A549 (cell line): ENCODE results near the gene BCL2L12. TPM values are rescaled to one million over a fixed set of nuclear protein-coding genes. Genes with fewer than 3 reads are reported as not detected.

Experiments
- ATAC-seq, 2 experiments: fragments of 200-7000 bp in 1 of 2; fragments of >200 bp in 1 of 2; cut with Nextera tagmentation in 1 of 2; cut with Tn5 transposase in 1 of 2; 3 replicates each; pipeline versions ENCODE4 v1.8.0 to v1.9.1; 2018 to 2020; ENCODE audit warnings: mild to moderate bottlenecking in 1 of 2, moderate library complexity in 1 of 2
- CTCF ChIA-PET: fragments of 300-600 bp; sonication (Branson Sonifier 250); formaldehyde crosslinking; extraction: SDS; loops from one replicate; lab custom pipeline; 2021; ENCODE audit warnings: antibody characterized with exemption, inconsistent platforms; lab: Yijun Ruan, JAX
- POLR2A ChIA-PET: fragments of 350-600 bp; formaldehyde crosslinking; extraction: SDS; loops from one replicate; lab custom pipeline; 2021; ENCODE audit warnings: antibody characterized with exemption, inconsistent platforms; lab: Yijun Ruan, JAX
- DNase-seq, 2 experiments: peaks; one replicate each; pipeline versions ENCODE4 v3.0.0 to v3.0.0-alpha.2; 2011 to 2016; ENCODE audit warnings: low read depth in 1 of 2, low spot score in 1 of 2
- FAIRE-seq: peaks from 2 replicates; lab custom pipeline; 2011; peaks lifted over from hg19 to GRCh38; lab: Jason Lieb, UNC
- H3K27ac ChIP-seq, 2 experiments: fragments of >200 bp; sonication (Bioruptor Twin); formaldehyde crosslinking; 3 replicates each; pipeline ENCODE4 v1.5.1; 2016 to 2017
- H3K4me1 ChIP-seq: fragments of >200 bp; sonication (Bioruptor Twin); formaldehyde crosslinking; 3 replicates; pipeline ENCODE4 v1.6.1; 2016
- H3K4me2 ChIP-seq: fragments of >200 bp; sonication (Bioruptor Twin); formaldehyde crosslinking; 3 replicates; pipeline ENCODE4 v1.6.1; 2016
- H3K4me3 ChIP-seq: fragments of >200 bp; sonication (Bioruptor Twin); formaldehyde crosslinking; 3 replicates; pipeline ENCODE4 v1.5.1; 2016
- H3K9me3 ChIP-seq: fragments of >200 bp; sonication (Bioruptor Twin); formaldehyde crosslinking; 3 replicates; pipeline ENCODE4 v1.6.1; 2016
- CBX2 ChIP-seq: fragments of 200-600 bp; sonication (generic); IDR thresholded peaks from 2 replicates; pipeline ENCODE4 v1.6.1; 2016; ENCODE audit warnings: low read depth, mild to moderate bottlenecking, borderline replicate concordance
- EHF ChIP-seq: fragments of 250-450 bp; sonication (Bioruptor Pico); IDR thresholded peaks from 2 replicates; pipeline ENCODE4 v1.5.0; 2020; ENCODE audit warnings: mild to moderate bottlenecking
- EHMT2 ChIP-seq: fragments of 200-600 bp; sonication (generic); IDR thresholded peaks from 2 replicates; pipeline ENCODE4 v1.6.1; 2016; ENCODE audit warnings: antibody characterized with exemption, low read depth, mild to moderate bottlenecking, moderate library complexity
- EP300 ChIP-seq, 2 experiments: fragments of >200 bp; sonication (Bioruptor Twin); formaldehyde crosslinking; IDR thresholded peaks; 2 replicates in 1 of 2; 3 replicates in 1 of 2; pipeline ENCODE4 v1.6.1; 2016 to 2017
- FOSB ChIP-seq: fragments of 250-450 bp; sonication (Bioruptor Pico); IDR thresholded peaks from 2 replicates; pipeline ENCODE4 v1.5.0; 2020; ENCODE audit warnings: mild to moderate bottlenecking, moderate library complexity
- FOXS1 ChIP-seq: fragments of 250-450 bp; sonication (Bioruptor Pico); IDR thresholded peaks from 2 replicates; pipeline ENCODE4 v1.5.0; 2020; ENCODE audit warnings: mild to moderate bottlenecking, moderate library complexity
- HOXA7 ChIP-seq: fragments of 250-450 bp; sonication (Bioruptor Pico); IDR thresholded peaks from 2 replicates; pipeline ENCODE4 v1.5.0; 2020; ENCODE audit warnings: mild to moderate bottlenecking, moderate library complexity
- JUNB ChIP-seq: fragments of >200 bp; sonication (Bioruptor Twin); formaldehyde crosslinking; IDR thresholded peaks from 2 replicates; pipeline ENCODE4 v1.6.1; 2016
- KDM1A ChIP-seq: fragments of 200-600 bp; sonication (generic); IDR thresholded peaks from 2 replicates; pipeline ENCODE4 v1.6.1; 2016; ENCODE audit warnings: low read depth, mild to moderate bottlenecking
- KDM5A ChIP-seq: fragments of 200-600 bp; sonication (generic); IDR thresholded peaks from 2 replicates; pipeline ENCODE4 v1.6.1; 2016; ENCODE audit warnings: antibody characterized with exemption, mild to moderate bottlenecking
- MYC ChIP-seq: IDR thresholded peaks from 2 replicates; pipeline ENCODE4 v1.6.1; 2012; ENCODE audit warnings: mild to moderate bottlenecking, inconsistent platforms, low read length, improper control_type of control experiment, borderline replicate concordance
- NPAS2 ChIP-seq: fragments of 250-450 bp; sonication (Bioruptor Pico); IDR thresholded peaks from 2 replicates; pipeline ENCODE4 v1.8.0; 2022; ENCODE audit warnings: mild to moderate bottlenecking, moderate library complexity, borderline replicate concordance
- NR3C1 ChIP-seq: fragments of >200 bp; sonication (Bioruptor Twin); formaldehyde crosslinking; IDR thresholded peaks from 3 replicates; pipeline ENCODE4 v1.6.1; 2017
- PHF8 ChIP-seq: fragments of 200-600 bp; sonication (generic); IDR thresholded peaks from 2 replicates; pipeline ENCODE4 v1.6.1; 2016; ENCODE audit warnings: low read depth, mild to moderate bottlenecking, antibody characterized with exemption, moderate library complexity, borderline replicate concordance
- POLR2A ChIP-seq: IDR thresholded peaks from 2 replicates; pipeline ENCODE4 v1.6.1; 2012; ENCODE audit warnings: mild to moderate bottlenecking, low read length
- POLR2AphosphoS2 ChIP-seq: conservative IDR thresholded peaks from 2 replicates; pipeline ENCODE4 v1.6.1; 2012; ENCODE audit warnings: low read length, improper control_type of control experiment, inconsistent platforms
- RAD21 ChIP-seq, 2 experiments: fragments of >200 bp in 1 of 2; sonication (Bioruptor Twin) in 1 of 2; formaldehyde crosslinking in 1 of 2; IDR thresholded peaks in 1 of 2; conservative IDR thresholded peaks in 1 of 2; 2 replicates in 1 of 2; 3 replicates in 1 of 2; pipeline ENCODE4 v1.6.1; 2012 to 2018; ENCODE audit warnings: inconsistent platforms in 1 of 2
- RARB ChIP-seq: fragments of 250-450 bp; sonication (Bioruptor Pico); IDR thresholded peaks from 2 replicates; pipeline ENCODE4 v1.8.0; 2021; ENCODE audit warnings: mild to moderate bottlenecking, moderate library complexity
- RNF2 ChIP-seq: fragments of 200-600 bp; sonication (generic); IDR thresholded peaks from 2 replicates; pipeline ENCODE4 v1.6.1; 2016; ENCODE audit warnings: low read depth, mild to moderate bottlenecking, antibody characterized with exemption, moderate library complexity, borderline replicate concordance
- TFCP2L1 ChIP-seq: fragments of 250-450 bp; sonication (Bioruptor Pico); IDR thresholded peaks from 2 replicates; pipeline ENCODE4 v1.5.0; 2021; ENCODE audit warnings: mild to moderate bottlenecking
- TP53 ChIP-seq: fragments of 250-450 bp; sonication (Bioruptor Pico); IDR thresholded peaks from 2 replicates; pipeline ENCODE4 v1.5.0; 2021; ENCODE audit warnings: mild to moderate bottlenecking, moderate library complexity
- ZNF302 ChIP-seq: fragments of 250-450 bp; sonication (Bioruptor Pico); IDR thresholded peaks from 2 replicates; pipeline ENCODE4 v1.9.0; 2021; ENCODE audit warnings: inconsistent platforms, mild to moderate bottlenecking, moderate library complexity
- WGBS: methylation state at CpG from one replicate; pipeline ENCODE4 v1.1.6; 2017; ENCODE audit errors: missing lambda C conversion rate; 5-methylcytosine and 5-hydroxymethylcytosine counted together
- polyA plus RNA-seq, 4 experiments: library from polyadenylated mRNA; depleted of rRNA in 3 of 4; stranded (reverse); fragments of >200 nt; fragmentation: RNase III in 1 of 4; extraction: RNeasy Plus Mini Kit Qiagen cat#74134 plus additional on column Dnase treatment in 1 of 4; gene quantifications; 2 replicates in 3 of 4; 3 replicates in 1 of 4; pipeline ENCODE4 v1.2.3, GENCODE V29; 2011 to 2017
- TF ChIP-seq, protein P1 (sequence below): fragments of 450-650 bp; IDR thresholded peaks from 2 replicates; pipeline ENCODE4 v1.6.1; 2014; ENCODE audit warnings: antibody characterized with exemption
- TF ChIP-seq, protein P2 (sequence below): IDR thresholded peaks from 2 replicates; pipeline ENCODE4 v1.6.1; 2012
- TF ChIP-seq, protein P3 (sequence below): fragments of 200-600 bp; sonication (generic); IDR thresholded peaks from 2 replicates; pipeline ENCODE4 v1.6.1; 2016; ENCODE audit warnings: antibody characterized with exemption, mild to moderate bottlenecking, moderate library complexity

Gene BCL2L12
- polyA plus RNA-seq, 2 of the 4 experiments (the other 2 are of a cell fraction), result 26.6 to 53.0 TPM

DNA sequence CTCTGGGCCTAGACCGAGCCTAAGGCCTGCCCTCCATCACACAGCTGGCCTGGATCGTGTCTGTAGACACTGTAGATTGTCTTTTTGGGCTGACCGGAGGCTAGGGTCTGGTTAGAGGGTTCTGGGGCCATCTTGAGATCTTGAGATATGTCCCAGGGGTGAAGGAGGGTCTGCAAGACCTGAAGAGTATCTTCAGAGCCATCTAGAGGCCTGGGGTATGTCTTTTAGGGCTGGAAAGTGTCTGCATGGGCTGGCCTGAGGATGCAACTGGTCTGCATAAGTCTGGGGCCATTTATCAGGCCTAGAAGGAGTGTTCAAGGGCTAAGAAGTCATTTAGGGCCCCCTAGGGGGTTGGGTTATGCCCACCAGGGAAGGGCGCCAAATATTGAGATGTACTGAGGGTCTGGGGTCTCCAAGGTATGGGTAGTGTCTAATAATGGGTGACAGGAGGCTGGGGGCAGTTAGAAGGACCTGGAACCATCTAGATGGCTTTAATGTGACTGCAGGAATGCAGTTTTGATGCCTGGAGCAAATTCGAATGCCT lies 23.2 kb upstream of the BCL2L12 start:
- POLR2A ChIA-PET, result interaction anchor here (0.6 to 3.9 kb wide), 16 partner anchors 8 to 208 kb away, joined by 3 to 45 read pairs (median 6); partner anchors contain the start of genes ALDH16A1, BCL2L12, IRF3 and NOSIP
- peak overlapping the region; percentile 94 to 97 for H3K27ac ChIP-seq
- H3K4me1 ChIP-seq, result peaks cover 36% of the 10 kb centered on the region
- TF ChIP-seq FOSB (CRISPR knock-in tag), result 0 out of 2 replicates have a peak, but pooled peaks have one; percentile 38
- TF ChIP-seq KDM5A, result no peak
- 0 out of 2 replicates have a peak, but pooled peaks have one; percentile 22 for TF ChIP-seq PHF8
- TF ChIP-seq TP53 (CRISPR knock-in tag), result no peak
- 0 out of 2 replicates have a peak, but pooled peaks have one; percentile 34 for TF ChIP-seq HOXA7
- TF ChIP-seq NPAS2 (CRISPR knock-in tag), result no peak
- TF ChIP-seq, all 56 proteins: peak for 3
- no peak for ATAC-seq
- whole genome bisulfite sequencing, result 6% methylated on average over 4 of the region's 5 CpGs
- Histone ChIP-seq H3K4me3 (peak overlapping the region; percentile 94), H3K9me3 (no peaks in the 10 kb centered on the region), H3K4me2 (peak overlapping the region; percentile 98)
- no peak for FAIRE-seq
- CTCF ChIA-PET, result interaction anchor here (0.6 to 12.4 kb wide), 7 partner anchors 17 to 139 kb away, joined by 3 to 134 read pairs (median 7); partner anchors contain the start of genes BCL2L12 and IRF3
- no peak for DNase-seq

DNA sequence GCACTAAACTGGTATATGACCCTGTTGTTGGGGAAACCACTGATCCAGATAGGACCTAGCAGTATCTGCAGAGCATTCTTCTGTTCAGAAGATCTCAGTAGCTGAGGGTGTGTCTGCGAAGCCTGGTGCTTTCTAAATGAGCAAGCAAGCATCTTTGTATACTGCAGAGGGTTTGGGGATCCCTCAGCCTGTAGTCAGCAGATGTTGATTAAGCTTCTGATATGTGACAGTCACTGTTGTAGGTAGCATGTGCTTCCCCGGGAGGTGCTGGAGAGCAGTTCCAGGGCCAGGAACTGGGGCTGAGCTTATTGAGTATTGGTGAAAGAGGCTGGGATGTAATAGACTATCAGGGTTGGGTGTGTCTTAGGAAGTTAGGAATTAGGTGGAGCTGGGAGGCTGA lies 22.3 kb upstream of the BCL2L12 start:
- POLR2A ChIA-PET, result interaction anchor here (1.2 to 3.9 kb wide), 3 partner anchors 21 to 63 kb away, joined by 4 to 30 read pairs (median 19); partner anchors contain the start of genes BCL2L12, IRF3, NOSIP and PRRG2
- Histone ChIP-seq H3K4me3 (peak overlapping the region; percentile 94), H3K27ac (0 out of 6 replicates have a peak overlapping the region, but pooled peaks of 1 of the 2 experiments have one; percentile 3), H3K9me3 (no peaks in the 10 kb centered on the region), H3K4me2 (peak overlapping the region; percentile 98), H3K4me1 (peaks cover 28% of the 10 kb centered on the region)
- no peak for TF ChIP-seq POLR2A
- TF ChIP-seq FOXS1, result no peak
- no peak for TF ChIP-seq NR3C1
- no peak for TF ChIP-seq TFCP2L1 (CRISPR knock-in tag)
- no peak for TF ChIP-seq KDM1A
- TF ChIP-seq, protein P1, sequence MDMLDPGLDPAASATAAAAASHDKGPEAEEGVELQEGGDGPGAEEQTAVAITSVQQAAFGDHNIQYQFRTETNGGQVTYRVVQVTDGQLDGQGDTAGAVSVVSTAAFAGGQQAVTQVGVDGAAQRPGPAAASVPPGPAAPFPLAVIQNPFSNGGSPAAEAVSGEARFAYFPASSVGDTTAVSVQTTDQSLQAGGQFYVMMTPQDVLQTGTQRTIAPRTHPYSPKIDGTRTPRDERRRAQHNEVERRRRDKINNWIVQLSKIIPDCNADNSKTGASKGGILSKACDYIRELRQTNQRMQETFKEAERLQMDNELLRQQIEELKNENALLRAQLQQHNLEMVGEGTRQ, result no peak
- TF ChIP-seq PHF8, result no peak
- TF ChIP-seq CBX2, result no peak
- no peak for TF ChIP-seq RAD21 (conservative IDR thresholded peaks at IDR 0.05 in 1 of 2, IDR thresholded peaks at IDR 0.05 in 1 of 2)
- no peak for TF ChIP-seq ZNF302 (CRISPR knock-in tag)
- no peak for TF ChIP-seq EHF (CRISPR knock-in tag)
- TF ChIP-seq, protein P2, sequence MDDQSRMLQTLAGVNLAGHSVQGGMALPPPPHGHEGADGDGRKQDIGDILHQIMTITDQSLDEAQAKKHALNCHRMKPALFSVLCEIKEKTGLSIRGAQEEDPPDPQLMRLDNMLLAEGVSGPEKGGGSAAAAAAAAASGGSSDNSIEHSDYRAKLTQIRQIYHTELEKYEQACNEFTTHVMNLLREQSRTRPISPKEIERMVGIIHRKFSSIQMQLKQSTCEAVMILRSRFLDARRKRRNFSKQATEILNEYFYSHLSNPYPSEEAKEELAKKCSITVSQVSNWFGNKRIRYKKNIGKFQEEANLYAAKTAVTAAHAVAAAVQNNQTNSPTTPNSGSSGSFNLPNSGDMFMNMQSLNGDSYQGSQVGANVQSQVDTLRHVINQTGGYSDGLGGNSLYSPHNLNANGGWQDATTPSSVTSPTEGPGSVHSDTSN, result no peak
- TF ChIP-seq JUNB, result no peak
- TF ChIP-seq RARB (CRISPR knock-in tag), result no peak
- no peak for TF ChIP-seq EP300 (IDR thresholded peaks at IDR 0.05)
- TF ChIP-seq POLR2AphosphoS2, result no peak
- no peak for TF ChIP-seq EHMT2
- TF ChIP-seq, protein P3, sequence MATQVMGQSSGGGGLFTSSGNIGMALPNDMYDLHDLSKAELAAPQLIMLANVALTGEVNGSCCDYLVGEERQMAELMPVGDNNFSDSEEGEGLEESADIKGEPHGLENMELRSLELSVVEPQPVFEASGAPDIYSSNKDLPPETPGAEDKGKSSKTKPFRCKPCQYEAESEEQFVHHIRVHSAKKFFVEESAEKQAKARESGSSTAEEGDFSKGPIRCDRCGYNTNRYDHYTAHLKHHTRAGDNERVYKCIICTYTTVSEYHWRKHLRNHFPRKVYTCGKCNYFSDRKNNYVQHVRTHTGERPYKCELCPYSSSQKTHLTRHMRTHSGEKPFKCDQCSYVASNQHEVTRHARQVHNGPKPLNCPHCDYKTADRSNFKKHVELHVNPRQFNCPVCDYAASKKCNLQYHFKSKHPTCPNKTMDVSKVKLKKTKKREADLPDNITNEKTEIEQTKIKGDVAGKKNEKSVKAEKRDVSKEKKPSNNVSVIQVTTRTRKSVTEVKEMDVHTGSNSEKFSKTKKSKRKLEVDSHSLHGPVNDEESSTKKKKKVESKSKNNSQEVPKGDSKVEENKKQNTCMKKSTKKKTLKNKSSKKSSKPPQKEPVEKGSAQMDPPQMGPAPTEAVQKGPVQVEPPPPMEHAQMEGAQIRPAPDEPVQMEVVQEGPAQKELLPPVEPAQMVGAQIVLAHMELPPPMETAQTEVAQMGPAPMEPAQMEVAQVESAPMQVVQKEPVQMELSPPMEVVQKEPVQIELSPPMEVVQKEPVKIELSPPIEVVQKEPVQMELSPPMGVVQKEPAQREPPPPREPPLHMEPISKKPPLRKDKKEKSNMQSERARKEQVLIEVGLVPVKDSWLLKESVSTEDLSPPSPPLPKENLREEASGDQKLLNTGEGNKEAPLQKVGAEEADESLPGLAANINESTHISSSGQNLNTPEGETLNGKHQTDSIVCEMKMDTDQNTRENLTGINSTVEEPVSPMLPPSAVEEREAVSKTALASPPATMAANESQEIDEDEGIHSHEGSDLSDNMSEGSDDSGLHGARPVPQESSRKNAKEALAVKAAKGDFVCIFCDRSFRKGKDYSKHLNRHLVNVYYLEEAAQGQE, result no peak
- no peak for TF ChIP-seq MYC
- TF ChIP-seq RNF2, result no peak
- ATAC-seq (no peak), FAIRE-seq (no peak), DNase-seq (no peak)
- CTCF ChIA-PET, result interaction anchor here (0.6 to 12.4 kb wide), 7 partner anchors 16 to 140 kb away, joined by 3 to 134 read pairs (median 7); partner anchors contain the start of genes BCL2L12 and IRF3
- WGBS, result 77% methylated on average over 2 of the region's 2 CpGs
